ENCODE measurements around the gene TNFRSF8. TPM values are rescaled to one million over a fixed set of nuclear protein-coding genes. Genes with fewer than 3 reads are reported as not detected.

Gene TNFRSF8
- total RNA-seq, 2 donors from 2014 or later = 0.32 to 4.7 TPM

GRCh38 chr1:12158357-12159092 is 95.4 kb downstream of the TNFRSF8 start:
- H3K4me3 ChIP-seq = no peak overlapping the region
- intact Hi-C loops (cut with DNase I) = no loop called here
- H3K4me1 ChIP-seq (replicated peaks) = no peaks in the 10 kb centered on the region
- no peaks in the 10 kb centered on the region for H3K36me3 ChIP-seq
- H3K9me3 ChIP-seq = no peaks in the 10 kb centered on the region
- no peak for TF ChIP-seq POLR2A (IDR thresholded peaks at IDR 0.05)
- no peak for TF ChIP-seq CTCF (IDR thresholded peaks at IDR 0.05)
- TF ChIP-seq POLR2AphosphoS5 (IDR thresholded peaks at IDR 0.05) = no peak
- no peaks in the 10 kb centered on the region for H3K27me3 ChIP-seq (replicated peaks; ENCODE audit: insufficient read depth)
- no peak overlapping the region for H3K27ac ChIP-seq
- no peak for DNase-seq (ENCODE audit: low spot score)
- WGBS = 49% methylated on average over 22 of the region's 22 CpGs

- H3K9me3 ChIP-seq = no peaks in the 10 kb centered on the region
- no peaks in the 10 kb centered on the region for H3K4me1 ChIP-seq (replicated peaks)
- H3K36me3 ChIP-seq = no peaks in the 10 kb centered on the region
- H3K4me3 ChIP-seq = no peak overlapping the region
- intact Hi-C loops (cut with DNase I) = no loop called here
- no peak for DNase-seq (ENCODE audit: low spot score)
- no peaks in the 10 kb centered on the region for H3K27me3 ChIP-seq (replicated peaks; ENCODE audit: insufficient read depth)
- TF ChIP-seq POLR2AphosphoS5 (IDR thresholded peaks at IDR 0.05) = no peak
- TF ChIP-seq CTCF (IDR thresholded peaks at IDR 0.05) = no peak
- TF ChIP-seq POLR2A (IDR thresholded peaks at IDR 0.05) = no peak
- WGBS = 91% methylated on average over 7 of the region's 7 CpGs
- no peak overlapping the region for H3K27ac ChIP-seq
Observed at GRCh38 chr1:12159816-12160215, 96.7 kb downstream of the TNFRSF8 start.

GRCh38 chr1:12161324-12161661 is 98.2 kb downstream of the TNFRSF8 start:
- Histone ChIP-seq H3K4me1 (replicated peaks) (no peaks in the 10 kb centered on the region), H3K36me3 (no peaks in the 10 kb centered on the region), H3K27me3 (replicated peaks; ENCODE audit: insufficient read depth) (no peaks in the 10 kb centered on the region), H3K9me3 (no peaks in the 10 kb centered on the region), H3K27ac (peak overlapping the region in 1 of 2 donors; percentile 38), H3K4me3 (no peak overlapping the region)
- TF ChIP-seq CTCF (IDR thresholded peaks at IDR 0.05) (no peak), POLR2A (IDR thresholded peaks at IDR 0.05) (no peak), POLR2AphosphoS5 (IDR thresholded peaks at IDR 0.05) (no peak)
- DNase-seq (ENCODE audit: low spot score) = no peak
- intact Hi-C loops (cut with DNase I) = no loop called here
- WGBS = 100% methylated on average over 2 of the region's 2 CpGs

- DNase-seq (ENCODE audit: low spot score) = peak; percentile 30
- no peaks in the 10 kb centered on the region for H3K4me1 ChIP-seq (replicated peaks)
- intact Hi-C loops (cut with DNase I) = no loop called here
- WGBS = 46% methylated on average over 9 of the region's 9 CpGs
- H3K4me3 ChIP-seq = no peak overlapping the region
- TF ChIP-seq CTCF (IDR thresholded peaks at IDR 0.05) (no peak), POLR2A (IDR thresholded peaks at IDR 0.05) (no peak), POLR2AphosphoS5 (IDR thresholded peaks at IDR 0.05) (peak; percentile 61)
- H3K36me3 ChIP-seq = no peaks in the 10 kb centered on the region
- H3K27me3 ChIP-seq (replicated peaks; ENCODE audit: insufficient read depth) = no peaks in the 10 kb centered on the region
- H3K27ac ChIP-seq = peak overlapping the region in 1 of 2 donors; percentile 38
- H3K9me3 ChIP-seq = no peaks in the 10 kb centered on the region
Observed at GRCh38 chr1:12161662-12162458, 98.8 kb downstream of the TNFRSF8 start.
